CD4-positive, CD25-positive, alpha-beta regulatory T cell (primary cell): ENCODE data around the gene ANLN. TPM values are rescaled to one million over a fixed set of nuclear protein-coding genes. Genes with fewer than 3 reads are reported as not detected.

Experiments used
- ATAC-seq, 2 donors: fragments of 150-1000 bp; cut with Tn5 transposase; one replicate each; pipeline ENCODE4 v1.10.0; 2021; ENCODE audit warnings: low read depth in 2 of 2, moderate number of reproducible peaks in 2 of 2, moderate library complexity in 1 of 2
- DNase-seq, 3 donors: peaks; one replicate each; pipeline versions ENCODE4 v3.0.0 to v3.0.0-alpha.2; 2012 to 2022; ENCODE audit warnings: mixed read lengths in 1 of 3
- H3K27ac ChIP-seq: one replicate; pipeline ENCODE4 v1.7.0; 2013; ENCODE audit warnings: mild to moderate bottlenecking, low read length; ENCODE audit not compliant: insufficient read depth, poor library complexity, severe bottlenecking
- H3K27me3 ChIP-seq: one replicate; pipeline ENCODE4 v1.7.0; 2013; ENCODE audit warnings: low read length; ENCODE audit not compliant: control insufficient read depth, insufficient read depth
- H3K36me3 ChIP-seq: one replicate; pipeline ENCODE4 v1.7.0; 2013; ENCODE audit warnings: mild to moderate bottlenecking, low read length, moderate library complexity; ENCODE audit not compliant: control insufficient read depth, insufficient read depth
- H3K4me1 ChIP-seq: 2 replicates; pipeline ENCODE4 v1.7.0; 2013; ENCODE audit warnings: mild to moderate bottlenecking, low read length; ENCODE audit not compliant: insufficient read depth, control insufficient read depth, poor library complexity, severe bottlenecking
- H3K4me3 ChIP-seq: one replicate; pipeline ENCODE4 v1.7.0; 2013; ENCODE audit warnings: low read depth, mild to moderate bottlenecking, low read length, moderate library complexity
- H3K9me3 ChIP-seq, 2 experiments: 1 replicate in 1 of 2; 2 replicates in 1 of 2; pipeline ENCODE4 v1.7.0; 2013; ENCODE audit warnings: low read length in 2 of 2, mild to moderate bottlenecking in 1 of 2, moderate library complexity in 1 of 2; ENCODE audit not compliant: control insufficient read depth in 2 of 2
- H3K27ac Mint-ChIP-seq, 3 donors: one replicate each; pipeline ENCODE4 v1.8.0; 2020 to 2022; ENCODE audit warnings: mild to moderate bottlenecking in 3 of 3, mixed read lengths in 3 of 3, moderate library complexity in 2 of 3
- H3K27me3 Mint-ChIP-seq: one replicate; pipeline ENCODE4 v1.8.0; 2022; ENCODE audit warnings: mild to moderate bottlenecking, mixed read lengths
- H3K36me3 Mint-ChIP-seq: one replicate; pipeline ENCODE4 v1.8.0; 2020; ENCODE audit warnings: mixed read lengths
- H3K4me1 Mint-ChIP-seq, 4 donors: one replicate each; pipeline ENCODE4 v1.8.0; 2020 to 2022; ENCODE audit warnings: mixed read lengths in 4 of 4, mild to moderate bottlenecking in 1 of 4
- H3K4me3 Mint-ChIP-seq, 4 donors: one replicate each; pipeline ENCODE4 v1.8.0; 2020 to 2022; ENCODE audit warnings: mild to moderate bottlenecking in 4 of 4, mixed read lengths in 4 of 4, moderate library complexity in 3 of 4
- H3K9me3 Mint-ChIP-seq, 7 donors: one replicate each; pipeline ENCODE4 v1.8.0; 2020 to 2022; ENCODE audit warnings: mixed read lengths in 7 of 7, mild to moderate bottlenecking in 3 of 7, moderate library complexity in 2 of 7
- polyA plus RNA-seq, 4 donors: library from polyadenylated mRNA; unstranded; fragments of 300-500 nt; fragmentation: Illumina TruSeq; gene quantifications; one replicate each; pipeline ENCODE4 v1.2.3, GENCODE V29; 2021
- total RNA-seq: library from RNA; stranded (reverse); gene quantifications from one replicate; pipeline ENCODE4 v1.2.3, GENCODE V29; 2022

Gene ANLN
- total and polyA plus RNA-seq, 5 donors from 2014 or later = 0.27 to 2.8 (median 0.51) TPM; not detected in 1

GRCh38 chr7:36391436-36392198 lies 2.0 kb downstream of the ANLN start:
- DNase-seq (peak in 2 of 3 donors; percentile 34 to 57), ATAC-seq (no peak)
- peak overlapping the region in 1 of 3 donors; percentile 21 for H3K27ac Mint-ChIP-seq
- H3K36me3 Mint-ChIP-seq = no peaks in the 10 kb centered on the region
- peak overlapping the region; percentile 86 to 97 (median 88) for H3K4me3 Mint-ChIP-seq
- peaks cover 19 to 52% (median 37%) of the 10 kb centered on the region in 4 donors for H3K4me1 Mint-ChIP-seq
- Histone ChIP-seq H3K4me3 (peak overlapping the region; percentile 93), H3K4me1 (peaks cover 43% of the 10 kb centered on the region), H3K27me3 (no peaks in the 10 kb centered on the region), H3K27ac (no peak overlapping the region), H3K36me3 (no peaks in the 10 kb centered on the region), H3K9me3 (no peaks in the 10 kb centered on the region)
- H3K27me3 Mint-ChIP-seq = peaks cover 5% of the 10 kb centered on the region
- H3K9me3 Mint-ChIP-seq = no peaks in the 10 kb centered on the region

- Mint-ChIP-seq H3K4me1 (peaks cover 14 to 52% (median 35%) of the 10 kb centered on the region in 4 donors), H3K27ac (peak overlapping the region in 1 of 3 donors; percentile 69), H3K4me3 (peak overlapping the region in 2 of 4 donors; percentile 16 to 28), H3K27me3 (peaks cover 5% of the 10 kb centered on the region), H3K36me3 (no peaks in the 10 kb centered on the region), H3K9me3 (no peaks in the 10 kb centered on the region)
- Histone ChIP-seq H3K4me1 (peaks cover 43% of the 10 kb centered on the region), H3K36me3 (no peaks in the 10 kb centered on the region), H3K4me3 (no peak overlapping the region), H3K27ac (no peak overlapping the region), H3K9me3 (no peaks in the 10 kb centered on the region), H3K27me3 (no peaks in the 10 kb centered on the region)
- DNase-seq = no peak
- ATAC-seq = no peak
Observed at GRCh38 chr7:36393826-36394225, 4.2 kb downstream of the ANLN start.

- peaks cover 5% of the 10 kb centered on the region for H3K27me3 Mint-ChIP-seq
- Histone ChIP-seq H3K4me1 (peaks cover 35% of the 10 kb centered on the region), H3K27ac (peak overlapping the region; percentile 3), H3K9me3 (no peaks in the 10 kb centered on the region), H3K4me3 (no peak overlapping the region), H3K36me3 (no peaks in the 10 kb centered on the region), H3K27me3 (no peaks in the 10 kb centered on the region)
- no peaks in the 10 kb centered on the region for H3K36me3 Mint-ChIP-seq
- ATAC-seq (no peak), DNase-seq (no peak)
- peaks cover 12 to 49% (median 35%) of the 10 kb centered on the region in 4 donors for H3K4me1 Mint-ChIP-seq
- H3K4me3 Mint-ChIP-seq = no peak overlapping the region
- peak overlapping the region in 2 of 3 donors; percentile 42 to 48 for H3K27ac Mint-ChIP-seq
- no peaks in the 10 kb centered on the region for H3K9me3 Mint-ChIP-seq
Observed at GRCh38 chr7:36395171-36395894, 5.7 kb downstream of the ANLN start.

GRCh38 chr7:36396150-36396549 lies 6.5 kb downstream of the ANLN start:
- peak in 1 of 3 donors; percentile 9 for DNase-seq
- H3K36me3 ChIP-seq = no peaks in the 10 kb centered on the region
- no peaks in the 10 kb centered on the region for H3K27me3 ChIP-seq
- peak overlapping the region in 1 of 4 donors; percentile 13 for H3K4me3 Mint-ChIP-seq
- H3K27ac Mint-ChIP-seq = peak overlapping the region in 1 of 3 donors; percentile 42
- H3K4me1 ChIP-seq = peaks cover 27% of the 10 kb centered on the region
- H3K9me3 Mint-ChIP-seq = no peaks in the 10 kb centered on the region
- H3K9me3 ChIP-seq = no peaks in the 10 kb centered on the region
- H3K27ac ChIP-seq = peak overlapping the region; percentile 3
- peaks cover 4 to 41% (median 27%) of the 10 kb centered on the region in 4 donors for H3K4me1 Mint-ChIP-seq
- H3K27me3 Mint-ChIP-seq = no peaks in the 10 kb centered on the region
- H3K36me3 Mint-ChIP-seq = no peaks in the 10 kb centered on the region
- peak in 1 of 2 donors; percentile 45 for ATAC-seq
- H3K4me3 ChIP-seq = no peak overlapping the region

GRCh38 chr7:36400036-36400435 lies 10.4 kb downstream of the ANLN start:
- H3K9me3 Mint-ChIP-seq = no peaks in the 10 kb centered on the region
- no peaks in the 10 kb centered on the region for H3K36me3 Mint-ChIP-seq

GRCh38 chr7:36400606-36401005 lies 10.9 kb downstream of the ANLN start:
- peaks cover 3 to 39% (median 14%) of the 10 kb centered on the region in 4 donors for H3K4me1 Mint-ChIP-seq
- no peaks in the 10 kb centered on the region for H3K27me3 Mint-ChIP-seq
- Histone ChIP-seq H3K4me1 (peaks cover 10% of the 10 kb centered on the region), H3K4me3 (no peak overlapping the region), H3K27ac (no peak overlapping the region), H3K27me3 (no peaks in the 10 kb centered on the region), H3K36me3 (no peaks in the 10 kb centered on the region), H3K9me3 (no peaks in the 10 kb centered on the region)
- DNase-seq (no peak), ATAC-seq (no peak)
- H3K27ac Mint-ChIP-seq = peak overlapping the region in 1 of 3 donors; percentile 18
- no peak overlapping the region for H3K4me3 Mint-ChIP-seq
- H3K9me3 Mint-ChIP-seq = no peaks in the 10 kb centered on the region
- H3K36me3 Mint-ChIP-seq = no peaks in the 10 kb centered on the region

More at GRCh38 chr7:36400036-36400435, 10.4 kb downstream of the ANLN start:
- Histone ChIP-seq H3K36me3 (no peaks in the 10 kb centered on the region), H3K4me3 (no peak overlapping the region), H3K4me1 (peaks cover 14% of the 10 kb centered on the region), H3K27ac (no peak overlapping the region), H3K27me3 (no peaks in the 10 kb centered on the region), H3K9me3 (no peaks in the 10 kb centered on the region)
- no peak for DNase-seq
- no peak for ATAC-seq
- peaks cover 0 to 39% (median 12%) of the 10 kb centered on the region in 4 donors for H3K4me1 Mint-ChIP-seq
- H3K27me3 Mint-ChIP-seq = no peaks in the 10 kb centered on the region
- H3K4me3 Mint-ChIP-seq = no peak overlapping the region
- H3K27ac Mint-ChIP-seq = no peak overlapping the region

GRCh38 chr7:36403452-36403851 lies 13.8 kb downstream of the ANLN start:
- H3K27ac ChIP-seq = no peak overlapping the region
- no peaks in the 10 kb centered on the region for H3K9me3 Mint-ChIP-seq
- H3K27me3 ChIP-seq = no peaks in the 10 kb centered on the region
- ATAC-seq = no peak
- H3K4me1 Mint-ChIP-seq = peaks cover 3 to 24% (median 10%) of the 10 kb centered on the region in 4 donors
- H3K27me3 Mint-ChIP-seq = no peaks in the 10 kb centered on the region
- H3K4me3 Mint-ChIP-seq = no peak overlapping the region
- peak overlapping the region in 1 of 3 donors; percentile 29 for H3K27ac Mint-ChIP-seq
- H3K36me3 ChIP-seq = no peaks in the 10 kb centered on the region
- no peaks in the 10 kb centered on the region for H3K36me3 Mint-ChIP-seq
- DNase-seq = no peak
- no peaks in the 10 kb centered on the region for H3K9me3 ChIP-seq
- H3K4me3 ChIP-seq = no peak overlapping the region
- peaks cover 3% of the 10 kb centered on the region for H3K4me1 ChIP-seq
